ENCODE measurements around the gene NCAPG.

Gene NCAPG

GRCh38 chr4:17810260-17811077 lies at the start of gene NCAPG, which contains the start of gene DCAF16:
Gene NCAPG (plus strand): TSS chr4:17810979. CDS start chr4:17811078, 99 bp downstream.
Gene DCAF16 (minus strand): TSS chr4:17810757. CDS start chr4:17804141, 6,616 bp downstream.
- peak; percentile 96 to 98 (median 96) for DNase-seq (ENCODE audit: low read depth in 2 of 3, low spot score in 2 of 3)

- DNase-seq (ENCODE audit: low read depth in 2 of 3, low spot score in 2 of 3) = no peak
Observed at GRCh38 chr4:17761062-17761461, 49.7 kb upstream of the NCAPG start.

- no peak for DNase-seq (ENCODE audit: low read depth in 2 of 3, low spot score in 2 of 3)
Observed at GRCh38 chr4:17762726-17763125, 48.1 kb upstream of the NCAPG start.

GRCh38 chr4:17763416-17763815 lies 47.4 kb upstream of the NCAPG start:
- DNase-seq (ENCODE audit: low read depth in 2 of 3, low spot score in 2 of 3) = no peak

- DNase-seq (ENCODE audit: low read depth in 2 of 3, low spot score in 2 of 3) = no peak
Observed at GRCh38 chr4:17763931-17764330, 46.8 kb upstream of the NCAPG start.

- DNase-seq (ENCODE audit: low read depth in 2 of 3, low spot score in 2 of 3) = no peak
Observed at GRCh38 chr4:17765514-17766286, 45.1 kb upstream of the NCAPG start.

- DNase-seq (ENCODE audit: low read depth in 2 of 3, low spot score in 2 of 3) = no peak
Observed at GRCh38 chr4:17766826-17767458, 43.8 kb upstream of the NCAPG start.

- no peak for DNase-seq (ENCODE audit: low read depth in 2 of 3, low spot score in 2 of 3)
Observed at GRCh38 chr4:17769406-17770174, 41.2 kb upstream of the NCAPG start.

GRCh38 chr4:17770845-17771244 lies 39.9 kb upstream of the NCAPG start:
- DNase-seq (ENCODE audit: low read depth in 2 of 3, low spot score in 2 of 3) = no peak

GRCh38 chr4:17771284-17771908 lies 39.4 kb upstream of the NCAPG start:
- DNase-seq (ENCODE audit: low read depth in 2 of 3, low spot score in 2 of 3) = no peak

- DNase-seq (ENCODE audit: low read depth in 2 of 3, low spot score in 2 of 3) = no peak
Observed at GRCh38 chr4:17773135-17773698, 37.6 kb upstream of the NCAPG start.

GRCh38 chr4:17778431-17778830 lies 32.3 kb upstream of the NCAPG start:
- DNase-seq (ENCODE audit: low read depth in 2 of 3, low spot score in 2 of 3) = no peak

- DNase-seq (ENCODE audit: low read depth in 2 of 3, low spot score in 2 of 3) = no peak
Observed at GRCh38 chr4:17780501-17781299, 30.1 kb upstream of the NCAPG start.

GRCh38 chr4:17781300-17782287 lies 29.2 kb upstream of the NCAPG start, which contains the start of gene FAM184B:
Gene FAM184B (minus strand): TSS chr4:17781621. CDS start chr4:17781299, 322 bp downstream.
- DNase-seq (ENCODE audit: low read depth in 2 of 3, low spot score in 2 of 3) = no peak

GRCh38 chr4:17785858-17786257 lies 24.9 kb upstream of the NCAPG start:
- no peak for DNase-seq (ENCODE audit: low read depth in 2 of 3, low spot score in 2 of 3)

- no peak for DNase-seq (ENCODE audit: low read depth in 2 of 3, low spot score in 2 of 3)
Observed at GRCh38 chr4:17786567-17786966, 24.2 kb upstream of the NCAPG start.

GRCh38 chr4:17787315-17787714 lies 23.5 kb upstream of the NCAPG start:
- no peak for DNase-seq (ENCODE audit: low read depth in 2 of 3, low spot score in 2 of 3)

GRCh38 chr4:17788956-17789355 lies 21.8 kb upstream of the NCAPG start:
- DNase-seq (ENCODE audit: low read depth in 2 of 3, low spot score in 2 of 3) = no peak

All from activated CD8-positive, alpha-beta memory T cell treated with anti-CD3 and anti-CD28 coated beads for 48 hours (primary cell).